HCT116 (cell line): ENCODE measurements around the gene TBL2. TPM values are rescaled to one million over a fixed set of nuclear protein-coding genes. Genes with fewer than 3 reads are reported as not detected.

Experiments
- ATAC-seq: fragments of 200-7000 bp; cut with Tn5 transposase; 2 replicates; pipeline ENCODE4 v1.9.1; 2020; ENCODE audit warnings: mild to moderate bottlenecking, moderate library complexity
- BruUV-seq: library from RNA; stranded (reverse); fragments of 400-500 nt; replicated peaks from 2 replicates; lab custom pipeline; 2021; lab: Mats Ljungman, UMichigan
- CTCF ChIA-PET: fragments of 300-600 bp; sonication (Branson Sonifier 250); formaldehyde crosslinking; loops from one replicate; lab custom pipeline; 2021; ENCODE audit warnings: antibody characterized with exemption; lab: Charles Lee
- POLR2A ChIA-PET: fragments of 300-600, 350-600 bp; sonication (Branson Sonifier 250); formaldehyde crosslinking; loops from one replicate; lab custom pipeline; 2021; ENCODE audit warnings: antibody characterized with exemption; lab: Charles Lee
- RAD21 ChIA-PET, 2 experiments: fragments of 300-600 bp; sonication (Branson Sonifier 250); formaldehyde crosslinking; loops; one replicate each; lab custom pipeline; 2023; ENCODE audit warnings: low total read pairs in 2 of 2; ENCODE audit not compliant: uncharacterized antibody in 2 of 2, unreplicated experiment in 2 of 2, low non-redundant PET in 1 of 2; lab: Charles Lee
- DNase-seq: peaks from one replicate; pipeline ENCODE4 v3.0.0-alpha.2; 2010; ENCODE audit warnings: low read depth, low spot score
- H2AFZ ChIP-seq: fragments of 200-600 bp; shearing (Covaris generic), sonication (generic); 2 replicates; pipeline ENCODE4 v1.6.1; 2017; ENCODE audit warnings: low read depth, mixed run types, mixed read lengths, antibody characterized with exemption, low read length; ENCODE audit not compliant: poor library complexity, severe bottlenecking
- H3K27ac ChIP-seq: 2 replicates; pipeline ENCODE4 v1.5.1; 2012; ENCODE audit warnings: low read depth, low read length
- H3K27me3 ChIP-seq: fragments of 200-600 bp; sonication (generic); 2 replicates; pipeline ENCODE4 v1.6.1; 2016; ENCODE audit warnings: mixed run types, low read length, mixed read lengths; ENCODE audit not compliant: insufficient read depth
- H3K36me3 ChIP-seq, 2 experiments: fragments of 200-500 bp in 1 of 2; fragments of 200-600 bp in 1 of 2; sonication (Bioruptor generic) in 1 of 2; sonication (generic) in 1 of 2; 2 replicates each; pipeline versions ENCODE4 v1.5.1 to v1.6.1; 2014 to 2016; ENCODE audit warnings: low read length in 2 of 2, inconsistent platforms in 1 of 2, mixed read lengths in 1 of 2, mixed run types in 1 of 2; ENCODE audit not compliant: insufficient read depth in 2 of 2, control insufficient read depth in 1 of 2
- H3K4me1 ChIP-seq, 2 experiments: fragments of 200-600 bp in 1 of 2; sonication (generic) in 1 of 2; 2 replicates each; pipeline versions ENCODE4 v1.5.1 to v1.6.1; 2012 to 2017; ENCODE audit warnings: low read length in 2 of 2, inconsistent platforms in 1 of 2, mild to moderate bottlenecking in 1 of 2, mixed read lengths in 1 of 2, mixed run types in 1 of 2, moderate library complexity in 1 of 2; ENCODE audit not compliant: insufficient read depth in 2 of 2, control insufficient read depth in 1 of 2
- H3K4me2 ChIP-seq: fragments of 200-600 bp; sonication (generic); 2 replicates; pipeline ENCODE4 v1.6.1; 2017; ENCODE audit warnings: mixed run types, low read length, mixed read lengths
- H3K4me3 ChIP-seq, 2 experiments: fragments of 200-600 bp in 1 of 2; sonication (generic) in 1 of 2; replicated peaks in 1 of 2; 2 replicates each; pipeline ENCODE4 v1.5.1; 2011 to 2016; ENCODE audit warnings: low read length in 2 of 2, control low read depth in 1 of 2, low read depth in 1 of 2, mild to moderate bottlenecking in 1 of 2, mixed read lengths in 1 of 2, mixed run types in 1 of 2
- H3K79me2 ChIP-seq: fragments of 200-600 bp; sonication (generic); 2 replicates; pipeline ENCODE4 v1.6.1; 2017; ENCODE audit warnings: mild to moderate bottlenecking, mixed run types, low read length, moderate library complexity, mixed read lengths; ENCODE audit not compliant: insufficient read depth
- H3K9ac ChIP-seq: fragments of 200-600 bp; sonication (generic); 2 replicates; pipeline ENCODE4 v1.6.1; 2016; ENCODE audit warnings: low read length, mixed read lengths
- H3K9me2 ChIP-seq: fragments of 200-600 bp; sonication (generic), shearing (Covaris generic); 2 replicates; pipeline ENCODE4 v1.6.1; 2017; ENCODE audit warnings: mixed run types, mild to moderate bottlenecking, moderate library complexity; ENCODE audit not compliant: insufficient read depth
- H3K9me3 ChIP-seq, 2 experiments: fragments of 200-500 bp in 1 of 2; fragments of 200-600 bp in 1 of 2; sonication (Bioruptor generic) in 1 of 2; sonication (generic) in 1 of 2; 2 replicates each; pipeline ENCODE4 v1.6.1; 2014 to 2017; ENCODE audit warnings: low read length in 2 of 2, mixed read lengths in 2 of 2, inconsistent platforms in 1 of 2, low read depth in 1 of 2, mild to moderate bottlenecking in 1 of 2, mixed run types in 1 of 2, moderate library complexity in 1 of 2; ENCODE audit not compliant: control insufficient read depth in 1 of 2, insufficient read depth in 1 of 2
- H4K20me1 ChIP-seq: fragments of 200-600 bp; sonication (generic), shearing (Covaris generic); 2 replicates; pipeline ENCODE4 v1.6.1; 2017; ENCODE audit warnings: mixed run types, mild to moderate bottlenecking, moderate library complexity; ENCODE audit not compliant: insufficient read depth
- CBX3 ChIP-seq: IDR thresholded peaks from 2 replicates; pipeline ENCODE4 v1.6.1; 2012; ENCODE audit warnings: low read depth
- CTCF ChIP-seq, 3 experiments: fragments of 200-600 bp in 1 of 3; sonication (generic) in 1 of 3; IDR thresholded peaks in 2 of 3; conservative IDR thresholded peaks in 1 of 3; 2 replicates each; pipeline ENCODE4 v1.5.1; 2012 to 2017; ENCODE audit warnings: low read depth in 2 of 3, low read length in 2 of 3, antibody characterized with exemption in 1 of 3, borderline replicate concordance in 1 of 3, control low read depth in 1 of 3, mild to moderate bottlenecking in 1 of 3, mixed read lengths in 1 of 3, mixed run types in 1 of 3, moderate library complexity in 1 of 3; ENCODE audit not compliant: insufficient read depth in 1 of 3
- EGR1 ChIP-seq: IDR thresholded peaks from 2 replicates; pipeline ENCODE4 v1.6.1; 2012; ENCODE audit warnings: low read depth
- EZH2 ChIP-seq: fragments of 200-600 bp; sonication (generic); IDR thresholded peaks from 2 replicates; pipeline ENCODE4 v1.6.1; 2017; ENCODE audit warnings: antibody characterized with exemption, mixed run types
- EZH2phosphoT487 ChIP-seq: fragments of 200-600 bp; IDR thresholded peaks from 2 replicates; pipeline ENCODE4 v1.6.1; 2018; ENCODE audit warnings: antibody characterized with exemption, borderline replicate concordance
- FOSL1 ChIP-seq: IDR thresholded peaks from 2 replicates; pipeline ENCODE4 v1.6.1; 2012; ENCODE audit warnings: low read depth
- POLR2AphosphoS5 ChIP-seq: IDR thresholded peaks from 2 replicates; pipeline ENCODE4 v1.6.1; 2011; ENCODE audit warnings: mild to moderate bottlenecking, low read depth, low read length, moderate library complexity
- YY1 ChIP-seq: IDR thresholded peaks from 2 replicates; pipeline ENCODE4 v1.6.1; 2011; ENCODE audit warnings: low read length, low read depth, moderate library complexity, mild to moderate bottlenecking; ENCODE audit not compliant: insufficient replicate concordance; ENCODE audit errors: extremely low read depth
- ZBTB33 ChIP-seq: IDR thresholded peaks from 2 replicates; pipeline ENCODE4 v1.6.1; 2011; ENCODE audit warnings: mild to moderate bottlenecking, low read length, moderate library complexity; ENCODE audit not compliant: insufficient replicate concordance; ENCODE audit errors: extremely low read depth
- ZFX ChIP-seq: fragments of 450-650 bp; IDR thresholded peaks from 2 replicates; pipeline ENCODE4 v1.6.1; 2017
- ZNF274 ChIP-seq: fragments of 200-500 bp; sonication (Bioruptor generic); IDR thresholded peaks from 2 replicates; pipeline ENCODE4 v1.6.1; 2014; ENCODE audit warnings: mild to moderate bottlenecking, low read depth, low read length, inconsistent platforms
- intact Hi-C: fragments of 100-400 bp; cut with micrococcal nuclease; formaldehyde crosslinking; loops from 2 replicates; pipeline ENCODE4 v1.10.0; 2022
- total RNA-seq: library from RNA; stranded (reverse); gene quantifications from one replicate; pipeline ENCODE4 v1.2.1, GENCODE V29; 2021; ENCODE audit not compliant: unreplicated experiment
- TF ChIP-seq, protein P1 (sequence below): IDR thresholded peaks from 2 replicates; pipeline ENCODE4 v1.6.1; 2012; ENCODE audit warnings: low read depth

TBL2 gene
- total RNA-seq, 1 experiment from 2014 or later = 55.0 TPM

GRCh38 chr7:73532224-73532623 lies 46.2 kb downstream of the TBL2 start:
- no peaks in the 10 kb centered on the region for H3K9me3 ChIP-seq
- no peaks in the 10 kb centered on the region for H4K20me1 ChIP-seq
- BruUV-seq = no TSS peak
- no peak overlapping the region for H3K9ac ChIP-seq
- H3K9me2 ChIP-seq = no peaks in the 10 kb centered on the region
- no peak for ATAC-seq
- no peak overlapping the region for H3K27ac ChIP-seq
- DNase-seq = no peak
- no peak overlapping the region for H2AFZ ChIP-seq
- intact Hi-C loops = no loop called here
- H3K36me3 ChIP-seq = peaks cover 13% of the 10 kb centered on the region in 2 experiments; a peak in 2 of 4 replicates
- ChIA-PET POLR2A (no interaction called here), CTCF (no interaction called here), RAD21 (no interaction called here)
- TF ChIP-seq ZFX (no peak), EZH2phosphoT487 (no peak), POLR2AphosphoS5 (no peak), EZH2 (no peak), ZNF274 (no peak), CTCF (IDR thresholded peaks at IDR 0.05 in 2 of 3, conservative IDR thresholded peaks at IDR 0.05 in 1 of 3; ENCODE audit: borderline replicate concordance in 1 of 3, insufficient read depth in 1 of 3, low read depth in 2 of 3, low read length in 2 of 3) (no peak), CBX3 (no peak), YY1 (no peak), EGR1 (no peak), ZBTB33 (no peak), FOSL1 (no peak)
- TF ChIP-seq, protein P1, sequence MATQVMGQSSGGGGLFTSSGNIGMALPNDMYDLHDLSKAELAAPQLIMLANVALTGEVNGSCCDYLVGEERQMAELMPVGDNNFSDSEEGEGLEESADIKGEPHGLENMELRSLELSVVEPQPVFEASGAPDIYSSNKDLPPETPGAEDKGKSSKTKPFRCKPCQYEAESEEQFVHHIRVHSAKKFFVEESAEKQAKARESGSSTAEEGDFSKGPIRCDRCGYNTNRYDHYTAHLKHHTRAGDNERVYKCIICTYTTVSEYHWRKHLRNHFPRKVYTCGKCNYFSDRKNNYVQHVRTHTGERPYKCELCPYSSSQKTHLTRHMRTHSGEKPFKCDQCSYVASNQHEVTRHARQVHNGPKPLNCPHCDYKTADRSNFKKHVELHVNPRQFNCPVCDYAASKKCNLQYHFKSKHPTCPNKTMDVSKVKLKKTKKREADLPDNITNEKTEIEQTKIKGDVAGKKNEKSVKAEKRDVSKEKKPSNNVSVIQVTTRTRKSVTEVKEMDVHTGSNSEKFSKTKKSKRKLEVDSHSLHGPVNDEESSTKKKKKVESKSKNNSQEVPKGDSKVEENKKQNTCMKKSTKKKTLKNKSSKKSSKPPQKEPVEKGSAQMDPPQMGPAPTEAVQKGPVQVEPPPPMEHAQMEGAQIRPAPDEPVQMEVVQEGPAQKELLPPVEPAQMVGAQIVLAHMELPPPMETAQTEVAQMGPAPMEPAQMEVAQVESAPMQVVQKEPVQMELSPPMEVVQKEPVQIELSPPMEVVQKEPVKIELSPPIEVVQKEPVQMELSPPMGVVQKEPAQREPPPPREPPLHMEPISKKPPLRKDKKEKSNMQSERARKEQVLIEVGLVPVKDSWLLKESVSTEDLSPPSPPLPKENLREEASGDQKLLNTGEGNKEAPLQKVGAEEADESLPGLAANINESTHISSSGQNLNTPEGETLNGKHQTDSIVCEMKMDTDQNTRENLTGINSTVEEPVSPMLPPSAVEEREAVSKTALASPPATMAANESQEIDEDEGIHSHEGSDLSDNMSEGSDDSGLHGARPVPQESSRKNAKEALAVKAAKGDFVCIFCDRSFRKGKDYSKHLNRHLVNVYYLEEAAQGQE = no peak
- H3K27me3 ChIP-seq = no peaks in the 10 kb centered on the region
- H3K4me2 ChIP-seq = no peak overlapping the region
- H3K4me3 ChIP-seq = no peak overlapping the region
- peaks cover 0 to 4% of the 10 kb centered on the region in 2 experiments; a peak in 1 of 4 replicates for H3K4me1 ChIP-seq
- H3K79me2 ChIP-seq = no peaks in the 10 kb centered on the region
